ENCODE measurements around the gene EHD4. TPM values are rescaled to one million over a fixed set of nuclear protein-coding genes. Genes with fewer than 3 reads are reported as not detected.

The EHD4 gene
- total RNA-seq, 2 donors from 2014 or later: 30.3 to 40.0 TPM

- DNase-seq: no peak
- intact Hi-C loops (cut with DNase I): no loop called here
- H3K27ac ChIP-seq: no peak overlapping the region
- H3K36me3 ChIP-seq: no peaks in the 10 kb centered on the region
- no peaks in the 10 kb centered on the region for H3K4me1 ChIP-seq
- no peaks in the 10 kb centered on the region for H3K9me3 ChIP-seq
- no peaks in the 10 kb centered on the region for H3K27me3 ChIP-seq
- H3K9ac ChIP-seq (ENCODE audit: low read depth in 2 of 2, low read length in 2 of 2): no peak overlapping the region
- no peak for TF ChIP-seq CTCF (IDR thresholded peaks at IDR 0.05)
- no peak overlapping the region for H3K4me3 ChIP-seq
Observed at GRCh38 chr15:41914411-41914810, 57.9 kb downstream of the EHD4 start.

GRCh38 chr15:41913256-41913655 lies 59.1 kb downstream of the EHD4 start:
- no peak overlapping the region for H3K27ac ChIP-seq
- H3K27me3 ChIP-seq: no peaks in the 10 kb centered on the region
- H3K9ac ChIP-seq (ENCODE audit: low read depth in 2 of 2, low read length in 2 of 2): no peak overlapping the region
- H3K4me3 ChIP-seq: no peak overlapping the region
- H3K9me3 ChIP-seq: no peaks in the 10 kb centered on the region
- TF ChIP-seq CTCF (IDR thresholded peaks at IDR 0.05): no peak
- no peak for DNase-seq
- no peaks in the 10 kb centered on the region for H3K4me1 ChIP-seq
- no peaks in the 10 kb centered on the region for H3K36me3 ChIP-seq
- intact Hi-C loops (cut with DNase I): no loop called here

- Histone ChIP-seq H3K4me1 (no peaks in the 10 kb centered on the region), H3K36me3 (peaks cover 4% of the 10 kb centered on the region), H3K27ac (no peak overlapping the region), H3K27me3 (no peaks in the 10 kb centered on the region), H3K4me3 (no peak overlapping the region), H3K9ac (ENCODE audit: low read depth in 2 of 2, low read length in 2 of 2) (no peak overlapping the region), H3K9me3 (no peaks in the 10 kb centered on the region)
- no peak for DNase-seq
- intact Hi-C loops (cut with DNase I): no loop called here
- TF ChIP-seq CTCF (IDR thresholded peaks at IDR 0.05): no peak
Observed at GRCh38 chr15:41911691-41912345, 60.5 kb downstream of the EHD4 start.

- Histone ChIP-seq H3K9ac (ENCODE audit: low read depth in 2 of 2, low read length in 2 of 2) (no peak overlapping the region), H3K27ac (no peak overlapping the region), H3K4me1 (no peaks in the 10 kb centered on the region), H3K9me3 (no peaks in the 10 kb centered on the region), H3K36me3 (peaks cover 8% of the 10 kb centered on the region), H3K4me3 (no peak overlapping the region), H3K27me3 (no peaks in the 10 kb centered on the region)
- intact Hi-C loops (cut with DNase I): no loop called here
- DNase-seq: no peak
- TF ChIP-seq CTCF (IDR thresholded peaks at IDR 0.05): no peak
Observed at GRCh38 chr15:41908736-41909461, 63.5 kb downstream of the EHD4 start.

- Histone ChIP-seq H3K4me1 (no peaks in the 10 kb centered on the region), H3K27ac (no peak overlapping the region), H3K4me3 (no peak overlapping the region), H3K36me3 (peaks cover 8% of the 10 kb centered on the region), H3K27me3 (no peaks in the 10 kb centered on the region), H3K9ac (ENCODE audit: low read depth in 2 of 2, low read length in 2 of 2) (no peak overlapping the region), H3K9me3 (no peaks in the 10 kb centered on the region)
- intact Hi-C loops (cut with DNase I): no loop called here
- TF ChIP-seq CTCF (IDR thresholded peaks at IDR 0.05): no peak
- DNase-seq: no peak
Observed at GRCh38 chr15:41907141-41907540, 65.2 kb downstream of the EHD4 start.
